NCI-H524 treated with DMSO at 0.1 percent for 48 hours (cell line): Measurements from ENCODE around the gene VPS4B.

Source experiments
- DNase-seq: peaks from one replicate; lab custom pipeline; 2025; lab: John Stamatoyannopoulos, UW

The VPS4B gene

GRCh38 chr18:63430526-63430925, 8.2 kb upstream of the VPS4B start:
- DNase-seq, result no peak

- DNase-seq, result no peak
These were observed 5.3 kb upstream of the VPS4B start for GRCh38 chr18:63427558-63427957.

- DNase-seq, result no peak
These were observed 608 bp upstream of the VPS4B start for GRCh38 chr18:63422864-63423304.

- DNase-seq, result no peak
These were observed 762 bp downstream of the VPS4B start for GRCh38 chr18:63421514-63421913.

GRCh38 chr18:63412953-63413352, 9.3 kb downstream of the VPS4B start:
- no peak for DNase-seq

GRCh38 chr18:63410792-63411191, 11.5 kb downstream of the VPS4B start:
- no peak for DNase-seq

- no peak for DNase-seq
These were observed 13.0 kb downstream of the VPS4B start for GRCh38 chr18:63409301-63409700.

GRCh38 chr18:63407734-63408133, 14.5 kb downstream of the VPS4B start:
- no peak for DNase-seq

- no peak for DNase-seq
These were observed 16.3 kb downstream of the VPS4B start for GRCh38 chr18:63405986-63406385.

GRCh38 chr18:63402246-63403162, 19.8 kb downstream of the VPS4B start:
- DNase-seq, result no peak

- DNase-seq, result no peak
These were observed 23.0 kb downstream of the VPS4B start for GRCh38 chr18:63399300-63399699.

GRCh38 chr18:63397349-63397748, 24.9 kb downstream of the VPS4B start:
- DNase-seq, result no peak

- no peak for DNase-seq
These were observed 26.8 kb downstream of the VPS4B start for GRCh38 chr18:63395503-63395902.

- no peak for DNase-seq
These were observed 27.3 kb downstream of the VPS4B start for GRCh38 chr18:63394954-63395353.

- no peak for DNase-seq
These were observed 34.4 kb downstream of the VPS4B start for GRCh38 chr18:63387861-63388260.

- DNase-seq, result no peak
These were observed 39.4 kb downstream of the VPS4B start for GRCh38 chr18:63382843-63383242.

- DNase-seq, result no peak
These were observed 42.7 kb downstream of the VPS4B start for GRCh38 chr18:63379639-63379962.

- no peak for DNase-seq
These were observed 43.2 kb downstream of the VPS4B start for GRCh38 chr18:63378919-63379638.

GRCh38 chr18:63377275-63377980, 44.8 kb downstream of the VPS4B start:
- DNase-seq, result no peak

- no peak for DNase-seq
These were observed 45.7 kb downstream of the VPS4B start for GRCh38 chr18:63376538-63376937.

- DNase-seq, result no peak
These were observed 47.7 kb downstream of the VPS4B start for GRCh38 chr18:63374540-63374939.

GRCh38 chr18:63373161-63373560, 49.1 kb downstream of the VPS4B start:
- DNase-seq, result no peak

- DNase-seq, result no peak
These were observed 53.7 kb downstream of the VPS4B start for GRCh38 chr18:63368611-63369010.
